ENCODE results near the gene TNFRSF25.

DNA sequence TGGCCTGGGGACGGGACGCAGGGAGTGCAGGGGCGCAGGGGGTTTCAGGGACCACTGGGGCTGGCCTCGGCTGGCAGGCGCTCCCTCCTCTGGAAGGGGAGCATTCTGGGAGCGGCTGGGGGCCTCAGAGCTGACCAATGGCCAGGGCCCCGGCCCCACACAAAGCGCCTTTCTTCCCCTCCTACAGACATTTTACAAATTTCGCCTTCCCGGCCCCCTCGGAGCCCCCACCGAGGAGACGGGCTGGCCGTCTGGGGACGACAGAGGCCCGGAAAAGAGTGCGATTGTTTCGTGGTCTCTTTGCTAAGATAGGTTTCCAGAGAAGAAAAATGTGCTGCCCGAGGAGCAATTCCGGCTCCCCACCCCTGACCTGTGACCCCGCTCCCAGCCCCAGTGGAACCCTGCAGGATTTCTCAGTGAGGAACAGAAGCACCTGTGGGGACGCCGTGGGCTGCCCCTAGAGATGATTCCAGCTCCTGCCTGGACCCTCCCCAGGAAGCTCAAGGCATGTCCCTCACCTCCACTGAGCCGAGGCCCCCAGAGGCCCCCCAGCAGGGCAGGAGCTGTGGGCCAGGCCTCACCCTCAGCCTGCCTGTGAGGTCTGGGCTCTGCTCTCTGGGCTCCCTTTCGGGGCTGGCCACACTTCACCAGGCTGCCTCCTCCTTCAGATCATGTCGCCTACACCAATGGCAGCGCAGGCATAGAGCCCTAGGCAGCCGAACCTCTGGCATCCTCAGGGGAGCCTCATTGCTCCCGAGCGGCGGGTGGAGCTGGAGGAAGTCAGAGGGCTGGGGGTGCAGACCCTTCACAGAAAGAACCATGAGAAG lies 40.5 kb upstream of the TNFRSF25 start:
- TF ChIP-seq, protein P1, sequence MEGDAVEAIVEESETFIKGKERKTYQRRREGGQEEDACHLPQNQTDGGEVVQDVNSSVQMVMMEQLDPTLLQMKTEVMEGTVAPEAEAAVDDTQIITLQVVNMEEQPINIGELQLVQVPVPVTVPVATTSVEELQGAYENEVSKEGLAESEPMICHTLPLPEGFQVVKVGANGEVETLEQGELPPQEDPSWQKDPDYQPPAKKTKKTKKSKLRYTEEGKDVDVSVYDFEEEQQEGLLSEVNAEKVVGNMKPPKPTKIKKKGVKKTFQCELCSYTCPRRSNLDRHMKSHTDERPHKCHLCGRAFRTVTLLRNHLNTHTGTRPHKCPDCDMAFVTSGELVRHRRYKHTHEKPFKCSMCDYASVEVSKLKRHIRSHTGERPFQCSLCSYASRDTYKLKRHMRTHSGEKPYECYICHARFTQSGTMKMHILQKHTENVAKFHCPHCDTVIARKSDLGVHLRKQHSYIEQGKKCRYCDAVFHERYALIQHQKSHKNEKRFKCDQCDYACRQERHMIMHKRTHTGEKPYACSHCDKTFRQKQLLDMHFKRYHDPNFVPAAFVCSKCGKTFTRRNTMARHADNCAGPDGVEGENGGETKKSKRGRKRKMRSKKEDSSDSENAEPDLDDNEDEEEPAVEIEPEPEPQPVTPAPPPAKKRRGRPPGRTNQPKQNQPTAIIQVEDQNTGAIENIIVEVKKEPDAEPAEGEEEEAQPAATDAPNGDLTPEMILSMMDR (conservative IDR thresholded peaks at IDR 0.05 in 1 of 2, IDR thresholded peaks at IDR 0.05 in 1 of 2; ENCODE audit: low read depth in 1 of 2, low read length in 2 of 2), result no peak
- TF ChIP-seq EZH2 (IDR thresholded peaks at IDR 0.05; ENCODE audit: low read length, missing control alignments), result no peak

All from fibroblast of lung (primary cell).